HFF-Myc (cell line): ENCODE data around the gene NOSTRIN.

Source experiments
- DNase-seq: peaks from one replicate; pipeline ENCODE4 v3.0.0-alpha.2; 2011; ENCODE audit warnings: low read depth; ENCODE audit errors: extremely low read depth
- H3K4me3 ChIP-seq: replicated peaks from 2 replicates; pipeline ENCODE4 v1.5.1; 2011; ENCODE audit warnings: low read depth, mild to moderate bottlenecking, control low read depth, low read length
- CTCF ChIP-seq: IDR thresholded peaks from 2 replicates; pipeline ENCODE4 v1.5.1; 2012; ENCODE audit warnings: mild to moderate bottlenecking, low read depth, low read length, control low read depth; ENCODE audit errors: missing control alignments

The NOSTRIN gene

GRCh38 chr2:168894720-168895119 is 92.3 kb downstream of the NOSTRIN start:
- no peak for TF ChIP-seq CTCF
- no peak for DNase-seq
- no peak overlapping the region for H3K4me3 ChIP-seq

- no peak for DNase-seq
- TF ChIP-seq CTCF: no peak
- H3K4me3 ChIP-seq: no peak overlapping the region
These were observed 93.3 kb downstream of the NOSTRIN start for GRCh38 chr2:168895771-168896170.

GRCh38 chr2:168896783-168897182 is 94.3 kb downstream of the NOSTRIN start:
- no peak for DNase-seq
- no peak overlapping the region for H3K4me3 ChIP-seq
- TF ChIP-seq CTCF: no peak

- TF ChIP-seq CTCF: no peak
- no peak for DNase-seq
- H3K4me3 ChIP-seq: no peak overlapping the region
These were observed 95.0 kb downstream of the NOSTRIN start for GRCh38 chr2:168897449-168897848.

- no peak within 1 kb of the TSS for H3K4me3 ChIP-seq
- DNase-seq: no peak
- no peak for TF ChIP-seq CTCF
These were observed 98.6 kb downstream of the NOSTRIN start, which contains the start of gene G6PC2 for GRCh38 chr2:168901003-168901402. G6PC2 (plus strand) TSS chr2:168901291; CDS start chr2:168901332, 41 bp downstream.

- no peak for DNase-seq
- H3K4me3 ChIP-seq: no peak overlapping the region
- TF ChIP-seq CTCF: no peak
These were observed 101.5 kb downstream of the NOSTRIN start for GRCh38 chr2:168903888-168904287.

- no peak overlapping the region for H3K4me3 ChIP-seq
- no peak for DNase-seq
- no peak for TF ChIP-seq CTCF
These were observed 101.9 kb downstream of the NOSTRIN start for GRCh38 chr2:168904358-168904757.
